ENCODE measurements around the gene STARD5. TPM values are rescaled to one million over a fixed set of nuclear protein-coding genes. Genes with fewer than 3 reads are reported as not detected.

STARD5 gene
- total and polyA plus RNA-seq, 2 donors (not counting 1 experiment from before 2014, with no cell fraction given) = 15.7 to 19.9 TPM

- Histone ChIP-seq H3K9me3 (ENCODE audit: control extremely low read depth in 1 of 3, control insufficient read depth in 2 of 3, insufficient read depth in 1 of 3, low read length in 2 of 3) (no peaks in the 10 kb centered on the region), H3K36me3 (replicated peaks in 1 of 2; ENCODE audit: control extremely low read depth in 1 of 2, control insufficient read depth in 1 of 2, extremely low read depth in 1 of 2, insufficient read depth in 2 of 2, low read length in 1 of 2) (no peaks in the 10 kb centered on the region), H3K4me2 (replicated peaks; ENCODE audit: low read depth, low read length, poor library complexity, severe bottlenecking) (no peak overlapping the region), H3K79me2 (ENCODE audit: control insufficient read depth, insufficient read depth, low read length) (no peaks in the 10 kb centered on the region), H2AFZ (ENCODE audit: insufficient read depth, low read depth, low read length, poor library complexity, severe bottlenecking) (no peak overlapping the region), H3K27me3 (replicated peaks in 1 of 4; ENCODE audit: control extremely low read depth in 1 of 4, control insufficient read depth in 3 of 4, insufficient read depth in 4 of 4, low read length in 3 of 4) (no peaks in the 10 kb centered on the region), H3K4me3 (ENCODE audit: control extremely low read depth in 1 of 5, extremely low read depth in 1 of 5, insufficient read depth in 1 of 5, low read depth in 2 of 5, low read length in 4 of 5) (no peak overlapping the region), H3K9ac (ENCODE audit: low read length) (no peak overlapping the region), H3K27ac (ENCODE audit: low read length in 2 of 2) (no peak overlapping the region), H4K20me1 (ENCODE audit: control insufficient read depth, insufficient read depth, low read length, poor library complexity, severe bottlenecking) (no peaks in the 10 kb centered on the region), H3K4me1 (ENCODE audit: control insufficient read depth in 2 of 2, insufficient read depth in 2 of 2, low read length in 2 of 2) (no peaks in the 10 kb centered on the region)
- intact Hi-C loops (cut with micrococcal nuclease) = no loop called here
- WGBS (ENCODE audit: insufficient coverage) = 100% methylated on average over 2 of the region's 4 CpGs
- TF ChIP-seq CTCF (IDR thresholded peaks at IDR 0.05) (no peak), EZH2 (IDR thresholded peaks at IDR 0.05; ENCODE audit: borderline replicate concordance, insufficient read depth, low read depth, low read length, poor library complexity, severe bottlenecking) (no peak)
- Mint-ChIP-seq H3K27me3 (peaks cover 6% of the 10 kb centered on the region), H3K9me3 (ENCODE audit: insufficient read depth) (no peaks in the 10 kb centered on the region), H3K4me1 (no peaks in the 10 kb centered on the region), H3K27ac (no peak overlapping the region), H3K4me3 (no peak overlapping the region)
- CTCF ChIA-PET = interaction anchor here (0.6 to 1.8 kb wide), 4 partner anchors 68 to 853 kb away, joined by 3 to 4 read pairs (median 4); no protein-coding TSS in a partner anchor
- ATAC-seq (ENCODE audit: low read depth) (no peak), DNase-seq (no peak)
- POLR2A ChIA-PET = interaction anchor here (0.6 kb wide), 1 partner anchor 1400 kb away, joined by 3 read pairs; no protein-coding TSS in a partner anchor
Measured at GRCh38 chr15:81343371-81343770, 19.4 kb upstream of the STARD5 start.

- 94% methylated on average over 2 of the region's 4 CpGs for WGBS (ENCODE audit: insufficient coverage)
- ChIA-PET CTCF (interaction anchor here (0.7 to 1.6 kb wide), 3 partner anchors 61 to 75 kb away, joined by 4 to 12 read pairs (median 6); no protein-coding TSS in a partner anchor), POLR2A (no interaction called here)
- Histone ChIP-seq H3K9me3 (ENCODE audit: control extremely low read depth in 1 of 3, control insufficient read depth in 2 of 3, insufficient read depth in 1 of 3, low read length in 2 of 3) (no peaks in the 10 kb centered on the region), H3K79me2 (ENCODE audit: control insufficient read depth, insufficient read depth, low read length) (no peaks in the 10 kb centered on the region), H3K9ac (ENCODE audit: low read length) (no peak overlapping the region), H3K4me3 (ENCODE audit: control extremely low read depth in 1 of 5, extremely low read depth in 1 of 5, insufficient read depth in 1 of 5, low read depth in 2 of 5, low read length in 4 of 5) (no peak overlapping the region), H3K4me2 (replicated peaks; ENCODE audit: low read depth, low read length, poor library complexity, severe bottlenecking) (no peak overlapping the region), H3K27ac (ENCODE audit: low read length in 2 of 2) (no peak overlapping the region), H2AFZ (ENCODE audit: insufficient read depth, low read depth, low read length, poor library complexity, severe bottlenecking) (no peak overlapping the region), H3K27me3 (replicated peaks in 1 of 4; ENCODE audit: control extremely low read depth in 1 of 4, control insufficient read depth in 3 of 4, insufficient read depth in 4 of 4, low read length in 3 of 4) (no peaks in the 10 kb centered on the region), H3K4me1 (ENCODE audit: control insufficient read depth in 2 of 2, insufficient read depth in 2 of 2, low read length in 2 of 2) (no peaks in the 10 kb centered on the region), H3K36me3 (replicated peaks in 1 of 2; ENCODE audit: control extremely low read depth in 1 of 2, control insufficient read depth in 1 of 2, extremely low read depth in 1 of 2, insufficient read depth in 2 of 2, low read length in 1 of 2) (no peaks in the 10 kb centered on the region), H4K20me1 (ENCODE audit: control insufficient read depth, insufficient read depth, low read length, poor library complexity, severe bottlenecking) (no peaks in the 10 kb centered on the region)
- DNase-seq (no peak), ATAC-seq (ENCODE audit: low read depth) (no peak)
- no peak overlapping the region for H3K4me3 Mint-ChIP-seq
- no peak for TF ChIP-seq EZH2 (IDR thresholded peaks at IDR 0.05; ENCODE audit: borderline replicate concordance, insufficient read depth, low read depth, low read length, poor library complexity, severe bottlenecking)
- TF ChIP-seq CTCF (IDR thresholded peaks at IDR 0.05) = no peak
- H3K27ac Mint-ChIP-seq = no peak overlapping the region
- peaks cover 3% of the 10 kb centered on the region for H3K27me3 Mint-ChIP-seq
- peaks cover 5% of the 10 kb centered on the region for H3K4me1 Mint-ChIP-seq
- intact Hi-C loops (cut with micrococcal nuclease) = no loop called here
- no peaks in the 10 kb centered on the region for H3K9me3 Mint-ChIP-seq (ENCODE audit: insufficient read depth)
Measured at GRCh38 chr15:81341351-81341750, 17.4 kb upstream of the STARD5 start.

Data from B cell (primary cell).